AG04449 (cell line): Measurements from ENCODE around the gene PDE4D.

ENCODE experiments used
- CTCF ChIA-PET: fragments of 350-600 bp; formaldehyde crosslinking; extraction: SDS; loops from one replicate; lab custom pipeline; 2021; ENCODE audit warnings: antibody characterized with exemption; lab: Yijun Ruan, JAX
- POLR2A ChIA-PET: fragments of 400-600, 350-600 bp; formaldehyde crosslinking; extraction: SDS; loops from one replicate; lab custom pipeline; 2020; ENCODE audit warnings: antibody characterized with exemption, inconsistent platforms; lab: Yijun Ruan, JAX
- DNase-seq: peaks from one replicate; pipeline ENCODE4 v3.0.0-alpha.2; 2010; ENCODE audit warnings: low read depth, low spot score
- H3K4me3 ChIP-seq: 2 replicates; pipeline ENCODE4 v1.5.1; 2011; ENCODE audit warnings: low read depth, mild to moderate bottlenecking, control low read depth, low read length
- CTCF ChIP-seq: IDR thresholded peaks from one replicate; pipeline ENCODE4 v1.5.1; 2011; ENCODE audit warnings: mild to moderate bottlenecking, moderate library complexity, low read length, control low read depth, inconsistent platforms; ENCODE audit not compliant: insufficient read depth; ENCODE audit errors: missing control alignments

The PDE4D gene

GRCh38 chr5:59917121-59917520, 23.6 kb upstream of the PDE4D start:
- H3K4me3 ChIP-seq: no peak overlapping the region
- CTCF ChIA-PET: interaction anchor here (0.8 to 1.0 kb wide), 2 partner anchors 104 to 107 kb away, joined by 3 to 5 read pairs; no protein-coding TSS in a partner anchor
- TF ChIP-seq CTCF: no peak
- DNase-seq: no peak
- POLR2A ChIA-PET: no interaction called here

- CTCF ChIA-PET: no interaction called here
- DNase-seq: no peak
Observed at GRCh38 chr5:59905188-59905587, 11.7 kb upstream of the PDE4D start.

GRCh38 chr5:59897075-59897474, 3.5 kb upstream of the PDE4D start:
- DNase-seq: no peak
- POLR2A ChIA-PET: no interaction called here
- CTCF ChIA-PET: no interaction called here
- H3K4me3 ChIP-seq: no peak overlapping the region
- no peak for TF ChIP-seq CTCF

More at GRCh38 chr5:59905188-59905587, 11.7 kb upstream of the PDE4D start:
- TF ChIP-seq CTCF: no peak
- POLR2A ChIA-PET: no interaction called here
- no peak overlapping the region for H3K4me3 ChIP-seq

GRCh38 chr5:59891962-59892643, 1.4 kb downstream of the PDE4D start:
- ChIA-PET CTCF (no interaction called here), POLR2A (no interaction called here)
- TF ChIP-seq CTCF: no peak
- no peak for DNase-seq
- H3K4me3 ChIP-seq: no peak overlapping the region

- no peak overlapping the region for H3K4me3 ChIP-seq
- CTCF ChIA-PET: no interaction called here
- POLR2A ChIA-PET: no interaction called here
- DNase-seq: no peak
- TF ChIP-seq CTCF: no peak
Observed at GRCh38 chr5:59887274-59887673, 6.3 kb downstream of the PDE4D start.

- POLR2A ChIA-PET: no interaction called here
- CTCF ChIA-PET: no interaction called here
- DNase-seq: no peak
- TF ChIP-seq CTCF: no peak
- no peak overlapping the region for H3K4me3 ChIP-seq
Observed at GRCh38 chr5:59874675-59875074, 18.9 kb downstream of the PDE4D start.
